HG02973 (cell line): ENCODE results near the gene CELSR1.

Experiments used
- ATAC-seq: cut with Tn5 transposase; IDR thresholded peaks from one replicate; pipeline ENCODE4 v1.9.1; 2021; ENCODE audit warnings: moderate library complexity; ENCODE audit not compliant: unreplicated experiment

Gene CELSR1

DNA sequence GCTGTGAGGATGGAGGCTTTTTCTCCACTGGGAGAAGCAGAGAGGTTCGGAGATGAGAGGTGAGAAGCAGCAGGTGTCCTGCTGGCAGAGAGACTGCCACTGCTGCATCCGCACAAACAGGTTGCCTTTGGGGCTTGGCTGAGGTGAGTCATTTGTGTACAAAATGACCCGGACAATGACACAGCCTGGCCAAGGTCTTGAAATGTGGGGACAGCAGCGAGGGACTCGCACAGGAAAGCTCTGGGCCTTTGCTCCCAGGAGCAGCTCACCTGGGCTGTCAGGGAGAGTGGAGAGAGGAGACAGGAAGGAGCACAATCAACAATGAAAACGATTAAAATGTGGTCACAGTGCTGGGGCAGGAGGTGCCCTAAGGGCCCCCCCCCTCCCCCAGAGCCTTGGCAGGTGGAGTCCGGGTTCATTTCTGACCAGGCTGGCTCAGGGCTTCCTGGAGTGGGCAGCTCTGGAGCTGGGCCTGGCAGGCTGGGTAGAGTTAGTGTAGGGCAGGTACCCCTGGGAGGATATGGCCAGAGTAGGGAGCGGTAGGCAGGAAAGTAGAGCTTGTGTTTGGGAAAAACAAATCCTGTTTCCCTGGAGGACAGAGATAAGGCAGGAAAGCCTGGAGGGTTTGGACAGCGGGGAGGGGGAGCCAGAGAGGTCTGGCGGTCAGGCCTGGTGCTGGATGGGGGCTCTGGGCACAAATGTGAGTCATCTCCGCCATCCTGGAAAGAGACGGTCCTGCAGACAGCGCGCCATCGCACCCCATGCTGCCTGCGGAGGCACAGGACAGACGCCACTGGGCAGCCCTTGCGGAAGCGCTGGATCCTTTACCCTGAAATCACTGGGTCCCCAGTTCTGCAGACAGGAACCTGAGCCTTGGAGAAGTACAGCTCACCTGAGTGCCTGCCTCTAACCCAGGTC, 37.8 kb upstream of the CELSR1 start:
- no peak for ATAC-seq

DNA sequence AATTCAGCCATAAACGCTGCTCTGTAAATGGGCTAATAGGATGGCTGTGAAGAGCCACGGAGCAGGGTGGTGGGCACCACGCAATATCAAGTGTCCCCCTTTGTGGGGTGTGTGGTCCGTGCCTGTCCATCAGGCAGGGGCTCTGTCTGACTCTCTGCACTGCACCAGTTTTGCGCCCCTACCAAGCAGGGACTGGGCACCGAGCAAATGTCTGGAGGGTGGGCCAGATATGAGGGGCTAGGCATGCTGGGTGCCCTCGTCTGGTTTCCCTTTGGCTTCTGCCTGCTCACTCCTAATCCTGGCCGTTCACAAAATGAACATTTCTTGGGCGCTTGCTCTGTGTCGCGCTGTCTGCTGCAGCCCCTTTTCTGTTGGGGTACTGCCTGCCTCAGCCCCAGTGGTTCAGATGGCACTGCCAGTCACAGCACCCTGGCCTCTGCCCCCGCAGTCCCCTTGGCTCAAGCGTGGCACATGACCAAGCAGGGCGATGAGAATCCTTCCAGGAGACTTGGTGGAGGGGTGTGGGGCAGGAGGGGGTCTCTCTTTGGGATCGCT, 37.1 kb upstream of the CELSR1 start:
- ATAC-seq, result no peak

DNA sequence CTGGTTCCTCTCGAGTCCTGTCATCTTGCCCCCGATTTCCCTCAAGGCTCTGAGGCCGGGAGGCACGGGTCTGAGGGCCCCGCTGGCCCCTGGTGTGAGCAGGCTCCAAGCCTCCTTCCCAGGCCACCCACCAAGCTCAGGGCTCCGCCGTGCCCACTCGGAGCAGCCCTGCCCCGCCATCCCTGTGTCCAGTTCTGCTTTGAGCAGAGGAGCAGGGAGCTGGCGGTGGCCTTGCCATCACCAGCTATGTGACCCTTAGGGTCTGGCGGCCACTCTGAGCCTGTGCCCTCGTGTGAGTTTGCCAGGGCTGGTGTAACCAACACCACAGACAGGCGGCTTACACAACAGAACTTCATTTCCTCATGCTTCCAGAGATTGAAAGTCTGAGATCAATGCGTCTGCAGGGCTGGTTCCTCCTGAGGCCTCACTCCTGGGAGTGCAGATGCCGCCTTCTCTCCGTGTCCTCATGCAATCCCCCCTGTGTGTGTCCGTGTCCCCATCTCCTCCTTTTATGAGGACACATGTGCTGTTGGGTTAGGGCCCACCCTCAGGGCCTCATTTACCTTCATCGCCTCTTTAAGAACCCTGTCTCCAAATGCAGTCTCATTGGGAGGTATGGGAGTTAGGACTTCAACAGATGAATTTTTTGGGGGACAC, 36.5 kb upstream of the CELSR1 start:
- ATAC-seq, result no peak

DNA sequence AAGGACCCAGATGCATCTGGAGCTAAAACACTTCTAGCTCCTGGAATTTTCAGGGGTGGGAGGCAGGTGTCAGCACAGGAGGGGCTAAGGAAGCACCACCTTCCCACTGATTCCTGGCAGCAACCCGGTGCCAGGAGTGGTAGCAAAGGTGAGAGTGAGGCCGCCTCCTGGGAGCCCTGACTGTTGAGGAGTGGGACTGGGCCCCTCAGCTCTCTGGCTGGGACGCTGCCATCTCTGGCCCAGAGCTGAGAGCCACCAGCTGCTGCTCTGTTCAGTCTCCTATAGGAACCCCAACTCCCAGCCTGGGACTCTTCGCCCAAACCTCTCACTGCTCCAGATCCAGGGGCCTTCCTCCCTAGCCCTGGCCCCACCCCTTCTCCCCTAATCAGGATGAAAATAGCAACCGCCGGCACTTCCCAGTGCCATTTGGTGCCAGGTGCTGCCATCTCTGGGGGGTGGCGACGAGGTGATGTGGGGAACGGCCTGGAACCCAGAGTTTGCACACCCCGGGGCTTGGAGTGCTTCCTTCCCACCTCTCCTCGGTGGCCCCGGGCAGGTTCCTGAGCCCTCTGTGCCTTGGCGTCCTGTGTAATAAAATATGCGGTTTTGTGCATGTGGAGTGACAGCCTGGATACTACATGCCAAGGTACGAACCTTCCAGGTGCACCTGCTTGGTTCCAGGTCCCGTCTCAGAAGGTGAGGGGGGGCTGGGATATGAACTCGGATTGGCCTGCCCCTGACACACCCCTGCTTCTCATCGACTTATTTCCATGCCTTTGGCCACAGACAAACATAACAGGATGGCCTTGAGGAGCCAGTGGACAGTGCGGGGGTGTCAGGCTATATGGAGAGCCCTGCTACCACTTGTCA, 35.7 kb upstream of the CELSR1 start:
- no peak for ATAC-seq

DNA sequence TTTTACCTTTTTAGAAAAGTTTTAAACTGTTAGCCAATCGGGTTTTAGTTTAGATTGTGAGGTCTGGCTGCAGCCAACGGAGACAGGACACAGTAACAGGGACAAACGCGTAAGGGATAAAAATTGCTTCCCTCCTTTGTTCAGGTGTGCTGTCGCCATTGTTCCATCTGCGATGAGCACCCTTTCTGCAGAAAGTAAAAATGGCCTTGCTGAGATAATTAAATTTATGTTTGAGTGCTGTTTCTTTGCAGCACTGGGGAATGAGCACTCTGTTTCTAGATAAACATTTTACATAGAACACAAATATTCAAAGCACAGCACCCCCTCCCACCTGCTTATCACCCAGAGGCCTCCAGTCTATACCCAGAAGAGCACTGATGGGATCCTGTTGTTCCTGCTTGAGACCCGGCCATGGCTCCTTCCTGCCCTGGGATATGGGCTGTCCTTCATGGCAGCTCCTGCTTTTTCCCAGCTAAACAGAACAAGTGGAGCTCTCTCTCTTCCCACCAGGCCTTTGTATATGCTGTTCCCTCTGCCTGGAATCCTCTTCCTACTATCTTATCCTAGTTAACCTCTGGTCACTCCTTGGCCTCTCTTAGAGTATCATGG, 34.3 kb upstream of the CELSR1 start:
- no peak for ATAC-seq

DNA sequence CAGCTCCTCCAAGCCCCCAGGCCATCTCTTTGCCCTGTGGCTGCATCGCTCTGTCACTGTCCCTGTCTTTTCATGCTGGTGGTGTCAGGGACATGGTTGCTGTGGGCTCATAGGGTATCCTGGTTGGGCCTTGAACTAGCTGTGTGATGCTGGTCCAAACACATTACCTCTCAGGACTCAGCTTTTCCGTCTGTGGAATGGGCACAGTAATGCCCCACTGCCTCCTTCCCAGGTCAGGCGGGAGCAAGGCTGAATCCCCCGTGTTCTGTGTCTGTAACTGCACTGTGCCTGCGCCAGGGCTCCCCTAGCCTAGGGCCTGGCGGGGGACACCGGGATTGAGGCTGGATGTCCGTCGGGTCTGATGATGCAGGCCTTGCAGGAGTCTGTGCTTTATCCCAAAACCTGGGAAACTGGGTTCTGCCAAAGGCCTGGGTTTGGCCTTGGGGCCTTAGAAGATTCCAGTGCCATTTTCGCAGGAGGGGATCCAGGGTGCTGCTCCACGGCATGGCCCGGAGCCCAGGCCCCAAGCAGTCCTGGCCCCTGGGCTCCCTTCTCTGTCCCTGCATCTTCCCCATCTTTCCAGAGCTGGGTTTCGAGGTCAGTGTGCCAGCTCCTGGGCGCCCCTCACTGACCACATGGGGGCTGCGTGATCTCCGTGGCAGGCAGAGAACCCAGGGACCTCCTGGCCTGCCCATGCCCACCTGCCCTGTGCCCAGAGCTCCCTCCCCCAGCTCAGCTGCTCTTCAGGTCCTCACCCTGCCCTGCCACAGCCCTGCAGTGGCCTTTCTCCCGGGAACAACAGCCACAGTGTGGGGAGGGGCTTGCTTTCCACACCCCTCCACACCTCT, 32.7 kb upstream of the CELSR1 start:
- no peak for ATAC-seq

DNA sequence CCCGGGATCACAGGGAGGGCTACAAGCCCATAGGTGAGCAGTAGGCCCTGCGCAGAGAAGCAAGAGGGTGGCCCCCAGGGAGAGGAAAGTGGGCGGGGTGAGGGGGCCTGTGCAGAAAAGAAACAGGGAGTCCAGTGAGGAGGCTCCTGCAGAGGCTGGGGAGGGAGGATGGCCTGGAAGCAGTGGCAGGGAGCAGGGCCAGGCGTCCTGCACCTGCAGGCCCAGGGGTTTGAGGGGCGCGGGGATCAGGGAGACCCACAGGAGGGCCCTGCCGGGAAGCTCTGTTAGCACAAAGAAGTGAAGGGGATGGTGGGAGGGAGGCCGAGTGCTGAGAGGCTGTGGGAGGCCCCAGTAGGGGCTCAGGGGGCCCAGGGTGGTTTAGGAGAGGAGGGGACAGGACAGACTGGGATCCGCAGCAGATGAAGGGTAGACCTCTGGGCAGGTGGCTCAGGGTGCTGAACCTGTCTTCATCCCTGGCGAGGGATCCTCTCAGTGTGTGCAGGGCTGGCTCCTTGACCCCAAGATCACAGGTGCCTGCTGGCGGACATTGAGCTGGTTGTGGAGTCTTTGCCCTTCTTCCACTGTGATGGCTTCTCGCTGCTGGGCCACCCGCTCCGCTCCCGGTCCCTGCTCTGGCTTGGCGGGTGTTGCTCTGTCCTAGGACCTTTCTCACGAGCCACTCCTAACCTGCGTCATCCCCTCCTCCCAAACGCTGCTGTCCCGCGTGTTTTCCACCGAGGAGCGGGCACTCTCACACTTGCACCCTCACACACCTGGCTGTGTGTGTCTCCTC, 31.8 kb upstream of the CELSR1 start:
- ATAC-seq, result no peak

DNA sequence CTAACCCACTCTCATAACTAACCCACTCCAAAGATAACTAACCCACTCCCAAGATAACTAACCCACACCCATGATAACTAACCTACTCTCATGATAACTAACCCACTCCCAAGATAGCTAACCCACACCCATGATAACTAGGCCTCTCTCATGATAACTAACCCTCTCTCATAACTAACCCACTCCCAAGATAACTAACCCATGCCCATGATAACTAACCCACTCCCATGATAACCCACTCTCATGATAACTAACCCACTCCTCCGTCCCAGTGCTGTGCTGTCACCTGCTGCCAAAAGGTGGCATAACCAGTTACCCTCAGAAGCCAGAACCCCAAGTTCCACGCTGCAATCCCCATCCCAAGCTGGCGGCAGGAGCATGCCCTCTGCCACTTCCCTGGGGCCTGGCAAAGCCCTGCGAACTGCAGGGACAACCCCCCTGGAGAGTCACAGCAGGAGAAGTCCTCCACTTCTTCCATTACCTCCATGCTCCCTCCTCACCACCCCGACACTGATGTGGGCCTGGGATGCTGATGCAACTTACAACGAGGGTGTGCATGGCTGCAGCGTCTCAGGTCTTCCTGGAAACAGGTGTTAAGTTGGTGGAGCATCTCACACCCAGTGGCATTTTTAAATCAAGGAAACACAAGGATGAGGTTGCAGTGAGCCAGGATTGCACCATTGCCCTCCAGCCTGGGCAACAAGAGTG, 30.8 kb upstream of the CELSR1 start:
- no peak for ATAC-seq

DNA sequence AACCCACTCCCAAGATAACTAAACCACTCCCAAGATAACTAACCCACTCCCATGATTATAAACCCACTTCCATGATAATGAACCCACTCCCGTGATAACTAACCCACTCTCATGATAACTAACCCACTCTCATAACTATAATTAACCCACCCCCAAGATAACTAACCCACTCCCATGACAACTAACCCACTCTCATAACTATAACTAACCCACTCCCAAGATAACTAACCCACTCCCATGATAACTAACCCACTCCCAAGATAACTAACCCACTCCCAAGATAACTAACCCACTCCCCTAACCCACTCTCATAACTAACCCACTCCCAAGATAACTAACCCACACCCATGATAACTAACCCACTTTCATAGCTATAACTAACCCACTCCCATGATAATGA, 30.1 kb upstream of the CELSR1 start:
- no peak for ATAC-seq

DNA sequence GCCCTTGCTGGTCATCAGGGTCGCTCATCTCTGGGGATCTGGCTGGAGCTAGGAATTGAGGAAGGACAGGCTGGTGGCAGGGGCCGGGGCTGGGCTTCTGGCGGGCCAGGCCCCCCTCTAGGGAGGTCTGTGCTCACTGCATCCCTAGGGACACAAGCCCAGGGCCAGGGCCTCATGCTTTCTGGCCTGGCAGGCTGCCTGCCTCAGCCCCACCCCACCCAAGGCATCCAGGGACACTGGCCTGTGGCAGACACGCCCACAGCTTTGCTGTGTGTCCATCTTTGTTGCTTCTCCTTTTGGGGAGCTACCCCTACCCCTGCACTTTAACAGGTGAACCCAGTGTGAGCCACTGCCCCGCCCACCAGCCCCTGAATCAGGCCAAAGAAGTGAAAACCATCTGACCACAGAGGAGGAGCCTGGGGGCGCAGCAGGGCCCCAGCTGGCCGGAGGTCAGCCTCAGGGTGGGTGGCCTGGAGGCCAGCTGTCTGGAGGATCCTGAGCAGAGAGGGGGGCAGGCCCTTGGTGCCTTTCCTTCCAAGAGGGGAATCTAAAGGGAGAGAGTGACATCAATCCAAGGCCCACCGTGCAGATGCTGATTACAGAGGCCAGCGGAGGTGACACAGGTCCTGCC, 26.8 kb upstream of the CELSR1 start:
- ATAC-seq, result no peak

DNA sequence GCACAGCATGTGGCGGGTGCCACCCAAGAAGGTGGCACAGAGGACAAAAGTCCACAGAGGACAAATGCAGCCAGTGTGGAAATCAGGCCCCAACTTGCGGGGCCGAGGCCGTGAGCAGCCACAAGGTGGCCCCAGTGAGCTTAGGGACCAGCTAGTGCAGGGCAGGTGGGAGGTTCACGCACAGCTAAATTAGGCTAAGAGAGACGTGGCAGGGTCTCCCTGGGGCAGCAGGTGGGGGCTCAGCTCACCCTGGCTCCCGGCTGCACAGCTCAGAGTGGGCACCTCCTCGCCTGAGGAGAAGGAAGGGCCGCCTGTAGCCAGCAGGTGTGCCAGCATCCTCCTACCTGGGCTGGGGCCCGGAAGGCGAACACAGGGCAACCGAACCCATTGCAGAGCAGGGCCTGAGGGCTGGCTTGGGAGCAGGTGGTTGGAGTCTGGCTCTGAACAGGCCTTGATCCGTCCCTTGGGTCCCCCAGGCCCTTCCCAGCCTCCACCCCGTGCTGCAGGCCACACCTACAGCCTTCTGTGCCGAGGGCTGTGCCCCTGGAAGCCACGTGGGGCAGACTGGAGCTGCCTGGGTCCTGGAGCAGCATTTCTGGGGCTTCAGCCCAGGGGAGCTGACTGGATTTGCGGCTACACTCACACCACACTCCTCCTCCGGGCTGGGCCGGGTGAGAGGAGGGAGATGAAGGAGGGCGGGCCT, 26.1 kb upstream of the CELSR1 start:
- no peak for ATAC-seq

DNA sequence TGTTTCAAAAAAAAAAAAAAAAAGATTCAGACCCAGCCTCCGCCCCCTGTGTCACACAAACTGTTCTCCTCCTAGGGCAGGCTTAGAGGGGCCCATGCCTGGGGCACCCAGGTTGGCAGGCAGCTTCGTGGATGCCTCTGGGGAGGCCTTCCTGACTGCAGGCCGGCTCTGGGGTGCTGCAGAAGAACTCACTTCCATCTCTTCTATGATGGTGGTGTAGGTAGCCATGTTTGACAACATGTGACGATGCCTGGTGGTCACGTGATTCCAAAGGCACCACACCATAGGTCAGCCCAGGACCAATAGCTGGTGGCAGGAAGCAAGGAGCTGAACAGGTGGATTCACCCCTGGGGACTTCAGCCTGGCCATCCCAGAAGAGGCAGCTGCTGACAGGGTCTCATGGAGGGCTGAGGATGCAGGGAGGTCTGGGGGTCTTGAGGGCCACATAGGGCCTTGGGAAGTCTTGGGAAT, 24.1 kb upstream of the CELSR1 start:
- no peak for ATAC-seq

DNA sequence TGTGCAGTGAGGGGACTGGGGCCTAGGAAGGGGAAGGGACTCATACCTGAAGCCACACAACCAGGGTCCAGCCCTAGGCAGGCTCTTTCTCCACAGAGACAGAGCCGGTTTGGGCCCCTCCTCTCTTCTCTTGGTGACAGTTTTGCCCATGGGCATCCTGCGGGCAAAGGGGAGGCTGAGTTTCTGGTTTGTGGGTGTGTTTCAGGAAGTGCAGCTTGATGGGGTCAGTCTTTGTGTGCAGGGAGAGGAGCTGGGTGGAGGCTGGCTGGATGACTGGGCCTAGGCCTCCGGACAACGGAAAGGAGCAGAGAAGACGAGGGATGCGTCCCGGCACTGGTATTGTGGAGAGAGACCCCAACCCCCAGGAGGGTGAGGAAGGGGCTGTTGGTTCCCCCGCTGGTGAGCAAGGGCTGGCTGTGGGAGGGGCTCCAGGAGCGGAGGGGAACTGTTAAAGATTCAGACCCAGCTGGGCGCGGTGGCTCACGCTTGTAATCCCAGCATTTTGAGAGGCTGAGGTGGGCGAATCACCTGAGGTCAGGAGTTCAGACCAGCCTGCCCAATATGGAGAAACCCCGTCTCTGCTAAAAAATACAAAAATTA, 23.4 kb upstream of the CELSR1 start:
- ATAC-seq, result no peak

DNA sequence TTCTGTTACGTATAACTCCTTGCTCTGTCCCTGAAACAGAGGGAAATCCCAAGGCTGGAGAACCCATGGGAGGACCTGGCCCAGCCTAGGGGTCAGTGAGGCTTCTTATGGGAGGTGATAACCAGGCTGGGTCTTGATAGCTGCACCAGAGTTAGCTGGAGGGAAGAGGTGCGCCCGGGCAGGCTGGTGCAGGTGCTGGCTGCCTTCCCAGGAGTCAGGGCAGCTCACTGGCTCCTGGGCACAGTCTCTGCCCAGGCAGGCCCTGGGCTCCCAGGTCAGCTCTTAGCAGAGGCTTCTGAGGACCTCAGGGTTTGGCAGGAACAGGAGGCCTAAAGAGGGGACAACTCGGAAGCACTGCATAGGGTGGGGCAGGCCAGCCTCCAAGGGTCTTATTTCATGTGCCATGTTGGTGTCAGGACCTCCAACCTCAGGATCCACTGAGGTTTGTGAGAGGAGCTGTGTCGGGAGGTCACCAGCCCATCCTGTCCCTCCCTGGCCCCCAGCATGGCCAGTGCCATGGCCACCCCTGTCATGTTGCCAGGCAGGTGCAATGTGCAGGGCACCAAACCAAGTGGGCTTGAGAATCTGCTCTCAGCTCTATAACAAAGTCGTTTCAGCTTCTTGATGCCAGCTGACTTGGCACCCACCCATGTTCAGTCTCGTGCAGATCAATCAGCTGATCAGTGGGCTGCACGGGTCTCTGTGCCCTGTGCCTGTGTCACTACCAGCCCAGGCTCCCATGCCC, 20.5 kb upstream of the CELSR1 start:
- no peak for ATAC-seq

DNA sequence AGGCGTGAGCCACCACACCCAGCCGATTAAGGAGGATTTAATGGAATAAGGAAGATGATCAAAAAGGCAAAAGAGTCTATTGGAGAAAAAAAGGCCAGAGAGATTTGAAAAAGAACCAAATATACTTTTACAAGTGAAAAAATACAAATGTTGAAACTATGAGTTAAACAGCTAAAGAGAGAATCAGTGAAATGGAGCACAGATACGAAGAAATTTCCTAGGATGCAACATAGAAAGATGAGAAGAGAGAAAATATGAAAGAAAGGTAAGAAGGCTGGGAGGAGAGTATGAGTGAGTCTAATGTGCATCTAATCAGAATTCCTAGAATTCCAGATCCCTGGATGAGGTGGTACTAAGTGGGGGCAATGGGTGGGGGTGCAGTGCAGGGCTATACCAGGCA, 19.4 kb upstream of the CELSR1 start:
- no peak for ATAC-seq

DNA sequence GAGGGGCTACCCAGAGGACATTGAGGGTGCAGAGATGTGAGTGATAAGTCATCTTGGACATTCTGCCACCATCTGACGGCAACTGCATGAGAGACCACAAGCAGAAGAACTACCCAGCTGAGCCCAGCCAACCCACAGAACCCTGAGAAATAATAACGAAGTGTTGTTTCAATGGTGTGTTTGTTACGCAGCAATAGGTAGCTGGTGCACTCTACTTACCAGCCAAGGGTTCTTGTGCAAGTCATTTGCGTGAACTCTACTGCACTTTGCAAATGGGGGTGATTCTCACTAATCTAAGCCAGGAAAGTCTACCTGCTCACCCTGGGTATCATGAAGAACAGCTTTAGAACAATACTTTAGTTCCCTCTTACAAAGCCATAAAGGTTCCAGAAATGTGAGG, 15.8 kb upstream of the CELSR1 start:
- no peak for ATAC-seq
